ENCODE measurements around the gene MEPCE.
A peak's percentile ranks its signal among the peaks of the same experiment; 100 is the strongest.
"Not testable (repeated sequence)": the region's sequence is repeated elsewhere in the genome, so short reads cannot be mapped to it uniquely, and the experiment has no call there.

The MEPCE gene, protein sequence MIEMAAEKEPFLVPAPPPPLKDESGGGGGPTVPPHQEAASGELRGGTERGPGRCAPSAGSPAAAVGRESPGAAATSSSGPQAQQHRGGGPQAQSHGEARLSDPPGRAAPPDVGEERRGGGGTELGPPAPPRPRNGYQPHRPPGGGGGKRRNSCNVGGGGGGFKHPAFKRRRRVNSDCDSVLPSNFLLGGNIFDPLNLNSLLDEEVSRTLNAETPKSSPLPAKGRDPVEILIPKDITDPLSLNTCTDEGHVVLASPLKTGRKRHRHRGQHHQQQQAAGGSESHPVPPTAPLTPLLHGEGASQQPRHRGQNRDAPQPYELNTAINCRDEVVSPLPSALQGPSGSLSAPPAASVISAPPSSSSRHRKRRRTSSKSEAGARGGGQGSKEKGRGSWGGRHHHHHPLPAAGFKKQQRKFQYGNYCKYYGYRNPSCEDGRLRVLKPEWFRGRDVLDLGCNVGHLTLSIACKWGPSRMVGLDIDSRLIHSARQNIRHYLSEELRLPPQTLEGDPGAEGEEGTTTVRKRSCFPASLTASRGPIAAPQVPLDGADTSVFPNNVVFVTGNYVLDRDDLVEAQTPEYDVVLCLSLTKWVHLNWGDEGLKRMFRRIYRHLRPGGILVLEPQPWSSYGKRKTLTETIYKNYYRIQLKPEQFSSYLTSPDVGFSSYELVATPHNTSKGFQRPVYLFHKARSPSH

DNA sequence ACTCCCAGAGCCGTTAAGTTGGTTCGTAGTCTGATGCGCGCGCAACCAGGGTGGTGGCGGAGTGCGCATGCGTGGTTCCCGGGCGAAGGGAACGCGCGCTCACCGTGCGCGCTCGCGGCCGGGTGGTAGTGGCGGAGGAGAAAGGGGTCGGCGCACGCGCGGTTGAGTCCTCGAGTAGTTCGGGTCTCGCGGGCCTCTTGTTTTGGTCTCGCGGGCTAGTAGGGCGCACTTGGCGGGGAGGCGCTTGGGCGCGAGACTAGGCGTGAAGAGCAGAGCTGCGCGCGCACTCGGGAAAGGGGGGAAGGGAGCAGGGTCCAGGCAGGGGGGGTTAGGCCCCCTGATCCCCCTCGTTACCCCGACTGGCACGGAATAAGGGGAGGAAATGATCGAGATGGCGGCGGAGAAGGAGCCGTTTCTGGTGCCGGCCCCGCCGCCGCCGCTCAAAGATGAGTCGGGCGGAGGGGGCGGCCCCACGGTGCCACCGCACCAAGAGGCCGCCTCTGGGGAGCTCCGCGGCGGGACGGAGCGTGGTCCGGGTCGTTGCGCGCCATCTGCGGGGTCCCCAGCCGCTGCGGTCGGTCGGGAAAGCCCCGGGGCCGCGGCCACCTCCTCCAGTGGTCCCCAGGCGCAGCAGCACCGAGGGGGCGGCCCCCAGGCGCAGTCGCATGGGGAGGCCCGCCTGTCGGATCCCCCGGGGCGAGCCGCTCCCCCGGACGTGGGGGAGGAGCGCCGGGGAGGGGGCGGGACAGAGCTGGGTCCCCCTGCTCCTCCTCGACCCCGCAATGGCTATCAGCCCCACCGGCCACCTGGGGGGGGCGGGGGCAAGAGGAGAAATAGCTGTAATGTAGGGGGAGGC, at the start of gene MEPCE:
Gene MEPCE (plus strand): TSS at position 195 of the 856 bp plus-strand sequence. CDS start 188 bp downstream, at position 383.
- peak; percentile 92 for DNase-seq

- no peak for DNase-seq
Measured at GRCh38 chr7:100380196-100380595, 49.4 kb upstream of the MEPCE start.

GRCh38 chr7:100381531-100382233, 47.9 kb upstream of the MEPCE start:
- DNase-seq, result not testable (repeated sequence)

GRCh38 chr7:100382234-100382853, 47.3 kb upstream of the MEPCE start:
- DNase-seq, result not testable (repeated sequence)

GRCh38 chr7:100384628-100385294, 44.9 kb upstream of the MEPCE start:
- no peak for DNase-seq

- DNase-seq, result no peak
Measured at GRCh38 chr7:100386940-100387339, 42.7 kb upstream of the MEPCE start.

GRCh38 chr7:100387695-100388094, 41.9 kb upstream of the MEPCE start:
- DNase-seq, result no peak

DNA sequence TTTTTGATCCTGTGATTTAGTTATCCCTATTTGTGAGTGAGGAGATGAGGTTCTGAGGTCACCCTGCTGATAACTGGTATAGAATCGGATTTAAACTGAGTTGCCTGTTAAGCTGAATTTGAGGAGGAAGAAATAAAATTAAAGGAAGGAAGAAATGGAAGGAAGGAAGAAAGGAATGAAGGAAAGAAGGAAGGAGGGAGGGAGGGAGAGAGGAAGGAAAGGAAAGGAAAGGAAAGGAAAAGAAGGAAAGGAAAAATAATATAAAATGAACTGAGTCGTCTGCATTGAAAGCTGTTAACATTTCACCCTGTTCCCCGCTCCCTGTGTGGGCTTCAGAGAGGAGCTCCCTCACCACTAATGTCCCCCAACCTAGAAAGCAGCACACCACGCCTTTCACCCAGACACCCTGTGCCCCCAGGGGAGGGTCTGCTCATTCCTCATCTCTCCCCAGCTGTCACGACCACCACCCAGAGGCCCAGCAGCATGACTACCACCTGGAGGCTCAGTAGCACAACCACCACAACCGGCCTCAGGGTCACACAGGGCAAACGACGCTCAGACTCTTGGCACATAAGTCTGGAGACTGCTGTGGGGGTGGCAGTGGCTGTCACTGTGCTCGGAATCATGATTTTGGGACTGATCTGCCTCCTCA, 40.1 kb upstream of the MEPCE start:
- no peak for DNase-seq

DNA sequence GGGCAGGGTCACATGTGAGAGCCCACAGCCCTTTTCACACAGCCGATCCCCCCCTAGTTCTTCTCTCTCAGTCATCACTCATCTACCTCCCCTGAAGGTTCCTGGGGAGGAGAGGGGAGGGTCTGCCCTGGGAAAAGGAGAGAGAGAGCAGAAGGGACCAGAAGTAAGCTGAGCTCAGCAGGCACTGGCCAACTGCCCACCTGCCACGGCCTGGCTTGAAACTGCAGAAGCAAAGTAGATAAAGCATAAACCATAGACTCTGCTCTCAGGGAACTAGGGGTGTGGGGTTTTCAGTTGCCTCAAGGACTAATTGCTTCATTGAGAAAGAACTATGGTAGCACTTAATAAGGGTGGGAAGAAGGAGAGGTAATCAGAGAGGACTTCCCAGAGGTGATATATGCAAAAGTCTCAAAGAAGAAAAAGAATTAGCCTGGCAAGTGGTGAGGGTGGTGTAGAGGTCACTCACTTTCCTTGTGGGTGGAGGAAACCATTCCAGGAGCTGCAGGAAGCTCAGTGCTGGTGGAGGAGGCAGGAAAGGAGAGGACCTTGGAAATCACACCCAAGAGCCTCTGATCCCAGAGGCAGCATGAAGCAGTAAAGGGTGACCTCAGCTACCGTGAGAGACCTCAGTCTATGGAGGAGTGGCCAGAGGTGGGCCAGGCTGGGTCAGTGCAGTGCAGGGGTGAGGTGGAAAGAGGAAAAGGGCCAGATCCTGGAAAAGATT, 39.2 kb upstream of the MEPCE start:
- DNase-seq, result no peak

- DNase-seq, result no peak
Measured at GRCh38 chr7:100393233-100393905, 36.3 kb upstream of the MEPCE start.

DNA sequence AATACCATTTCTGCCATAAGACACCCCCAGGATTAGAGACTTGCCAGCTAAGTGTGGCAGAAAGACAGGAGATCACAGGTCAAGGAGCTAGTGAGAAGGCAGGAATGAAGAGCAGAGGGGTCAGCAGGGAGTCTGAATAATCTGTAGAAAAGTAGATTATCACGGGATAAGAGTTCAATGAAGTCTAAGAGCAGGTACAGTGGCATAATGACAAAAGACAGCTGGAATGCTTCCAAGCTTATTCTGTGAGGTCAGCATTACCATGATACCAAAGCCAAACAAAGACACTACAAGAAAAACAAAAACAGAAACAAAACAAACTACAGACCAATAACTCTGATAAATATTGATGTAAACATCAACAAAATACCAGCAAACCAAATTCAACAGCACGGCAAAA, 35.6 kb upstream of the MEPCE start:
- DNase-seq, result no peak

- no peak for DNase-seq
Measured at GRCh38 chr7:100396421-100396982, 33.1 kb upstream of the MEPCE start.

DNA sequence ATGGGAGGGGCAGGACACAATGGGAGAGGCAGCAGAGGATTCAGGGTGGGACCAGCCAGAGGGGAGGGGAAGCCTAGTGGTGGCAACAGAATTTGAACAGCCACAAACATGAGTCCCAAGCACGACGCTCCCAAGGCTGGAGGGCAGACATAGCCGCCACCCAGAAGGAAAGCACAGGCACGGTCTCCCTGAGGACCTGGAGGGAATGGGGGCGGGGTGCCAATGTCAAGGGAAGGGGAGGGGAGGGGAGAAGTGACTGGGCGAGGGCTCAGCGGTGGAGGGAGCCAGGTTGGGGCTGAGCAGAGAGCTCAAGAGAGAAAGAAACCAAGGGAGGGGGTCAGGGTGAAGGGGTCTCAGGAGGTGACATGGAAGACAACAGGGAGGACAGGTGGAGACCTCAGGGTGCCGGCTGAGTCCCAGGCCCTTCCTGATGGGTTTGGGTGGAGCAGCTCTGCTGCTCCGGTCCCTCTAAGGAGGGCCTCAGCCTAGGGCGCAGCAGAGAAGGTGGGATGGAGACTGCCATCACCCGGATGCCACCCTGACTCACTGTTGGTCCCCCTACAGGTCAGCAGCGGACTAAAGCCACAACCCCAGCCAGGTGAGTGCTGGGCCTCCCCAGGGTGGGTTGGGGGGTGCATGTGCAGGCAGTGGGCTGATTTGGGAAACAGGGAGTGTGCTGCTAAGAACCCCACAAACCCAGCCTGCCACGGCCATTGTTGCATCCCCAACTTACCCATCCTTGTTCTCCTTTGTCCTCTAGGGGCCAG, 32.1 kb upstream of the MEPCE start:
- DNase-seq, result no peak

DNA sequence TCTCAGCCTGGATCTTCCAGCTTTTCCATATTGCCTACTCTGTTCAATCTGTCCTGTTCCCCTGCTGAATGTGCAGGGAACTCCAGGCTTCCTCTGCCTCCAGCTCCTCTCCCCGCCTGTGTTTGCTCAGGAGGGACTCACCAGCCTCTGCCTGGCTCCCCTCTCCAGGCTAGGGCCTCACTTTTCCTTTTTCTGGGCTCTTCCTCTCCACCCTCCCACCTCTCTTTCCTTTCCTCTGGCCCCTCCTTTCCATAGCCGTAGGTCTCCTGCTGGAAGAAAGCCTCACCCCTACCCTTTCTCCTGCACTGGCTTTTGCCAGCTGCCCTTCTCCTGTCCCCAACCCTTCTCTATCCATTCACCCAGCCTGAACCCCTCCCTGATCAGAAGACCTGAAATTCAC, 31.4 kb upstream of the MEPCE start:
- DNase-seq, result no peak

- no peak for DNase-seq
Measured at GRCh38 chr7:100400041-100400440, 29.6 kb upstream of the MEPCE start.

GRCh38 chr7:100400656-100401055, 29.0 kb upstream of the MEPCE start:
- DNase-seq, result no peak

GRCh38 chr7:100401811-100402210, 27.8 kb upstream of the MEPCE start:
- DNase-seq, result no peak

- no peak for DNase-seq
Measured at GRCh38 chr7:100402241-100402640, 27.4 kb upstream of the MEPCE start.

- DNase-seq, result no peak
Measured at GRCh38 chr7:100406767-100407166, 22.9 kb upstream of the MEPCE start.
